PFSK-1 (cell line): ENCODE measurements around the gene MESP1.

ENCODE experiments used
- FOXP2 ChIP-seq: optimal IDR thresholded peaks from 2 replicates; pipeline ENCODE3; 2011; ENCODE audit warnings: borderline replicate concordance, control low read depth, inconsistent platforms; ENCODE audit not compliant: insufficient read depth; ENCODE audit errors: extremely low read length, extremely low read depth
- POLR2AphosphoS5 ChIP-seq: IDR thresholded peaks from 2 replicates; pipeline ENCODE4 v1.6.1; 2012; ENCODE audit warnings: low read depth, mild to moderate bottlenecking, control low read depth, low read length, moderate library complexity
- SIN3A ChIP-seq: IDR thresholded peaks from 2 replicates; pipeline ENCODE4 v1.6.1; 2012; ENCODE audit warnings: mild to moderate bottlenecking, low read length, moderate library complexity, borderline replicate concordance; ENCODE audit not compliant: insufficient read depth
- TAF1 ChIP-seq: IDR thresholded peaks from 2 replicates; pipeline ENCODE4 v1.6.1; 2012; ENCODE audit warnings: low read length, control low read depth, borderline replicate concordance; ENCODE audit not compliant: insufficient read depth
- TF ChIP-seq, protein P1 (sequence below), 2 experiments: IDR thresholded peaks; 2 replicates each; pipeline versions ENCODE4 v1.6.1 to v1.8.0; 2011 to 2012; ENCODE audit warnings: low read depth in 2 of 2, low read length in 2 of 2, control low read depth in 1 of 2, inconsistent platforms in 1 of 2, mild to moderate bottlenecking in 1 of 2, moderate library complexity in 1 of 2; ENCODE audit not compliant: insufficient read depth in 1 of 2

The MESP1 gene

DNA sequence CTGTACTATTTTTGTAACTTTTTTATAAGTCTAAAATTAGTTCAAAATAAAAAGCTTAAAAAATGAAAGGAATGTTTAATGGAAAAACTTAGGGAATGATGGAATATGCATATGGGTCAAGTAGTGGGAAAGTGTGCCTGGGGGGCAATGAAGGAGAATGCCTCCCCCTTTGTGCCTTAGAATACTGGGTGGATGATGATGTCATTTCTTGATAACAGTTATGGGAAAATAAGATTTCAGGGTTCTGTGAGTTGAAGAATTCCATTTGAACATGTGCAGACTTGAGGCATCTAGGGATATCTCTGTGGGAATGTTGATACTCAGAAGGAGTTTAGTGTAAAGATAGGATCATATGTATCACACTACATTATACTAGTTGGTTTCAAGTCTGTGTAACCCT lies 46.6 kb downstream of the MESP1 start:
- TF ChIP-seq SIN3A, result no peak
- TF ChIP-seq, protein P1, sequence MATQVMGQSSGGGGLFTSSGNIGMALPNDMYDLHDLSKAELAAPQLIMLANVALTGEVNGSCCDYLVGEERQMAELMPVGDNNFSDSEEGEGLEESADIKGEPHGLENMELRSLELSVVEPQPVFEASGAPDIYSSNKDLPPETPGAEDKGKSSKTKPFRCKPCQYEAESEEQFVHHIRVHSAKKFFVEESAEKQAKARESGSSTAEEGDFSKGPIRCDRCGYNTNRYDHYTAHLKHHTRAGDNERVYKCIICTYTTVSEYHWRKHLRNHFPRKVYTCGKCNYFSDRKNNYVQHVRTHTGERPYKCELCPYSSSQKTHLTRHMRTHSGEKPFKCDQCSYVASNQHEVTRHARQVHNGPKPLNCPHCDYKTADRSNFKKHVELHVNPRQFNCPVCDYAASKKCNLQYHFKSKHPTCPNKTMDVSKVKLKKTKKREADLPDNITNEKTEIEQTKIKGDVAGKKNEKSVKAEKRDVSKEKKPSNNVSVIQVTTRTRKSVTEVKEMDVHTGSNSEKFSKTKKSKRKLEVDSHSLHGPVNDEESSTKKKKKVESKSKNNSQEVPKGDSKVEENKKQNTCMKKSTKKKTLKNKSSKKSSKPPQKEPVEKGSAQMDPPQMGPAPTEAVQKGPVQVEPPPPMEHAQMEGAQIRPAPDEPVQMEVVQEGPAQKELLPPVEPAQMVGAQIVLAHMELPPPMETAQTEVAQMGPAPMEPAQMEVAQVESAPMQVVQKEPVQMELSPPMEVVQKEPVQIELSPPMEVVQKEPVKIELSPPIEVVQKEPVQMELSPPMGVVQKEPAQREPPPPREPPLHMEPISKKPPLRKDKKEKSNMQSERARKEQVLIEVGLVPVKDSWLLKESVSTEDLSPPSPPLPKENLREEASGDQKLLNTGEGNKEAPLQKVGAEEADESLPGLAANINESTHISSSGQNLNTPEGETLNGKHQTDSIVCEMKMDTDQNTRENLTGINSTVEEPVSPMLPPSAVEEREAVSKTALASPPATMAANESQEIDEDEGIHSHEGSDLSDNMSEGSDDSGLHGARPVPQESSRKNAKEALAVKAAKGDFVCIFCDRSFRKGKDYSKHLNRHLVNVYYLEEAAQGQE (IDR thresholded peaks at IDR 0.05; ENCODE audit: insufficient read depth in 1 of 2, low read depth in 2 of 2, low read length in 2 of 2), result no peak
- TF ChIP-seq POLR2AphosphoS5, result no peak
- no peak for TF ChIP-seq TAF1
- no peak for TF ChIP-seq FOXP2
